Adrenal gland (tissue), 12 donors: Measurements from ENCODE around the gene ALG14. TPM values are rescaled to one million over a fixed set of nuclear protein-coding genes. Genes with fewer than 3 reads are reported as not detected.

ENCODE experiments used
- DNase-seq, 7 donors: peaks; one replicate each; pipeline ENCODE4 v3.0.0-alpha.2; 2019 to 2020
- H3K27ac ChIP-seq, 5 donors: fragments of 200-600 bp; sonication (generic) in 4 of 5; 1 replicate in 3 of 5; 2 replicates in 2 of 5; pipeline versions ENCODE4 v1.5.1 to v1.8.0; 2016 to 2020; ENCODE audit warnings: mild to moderate bottlenecking in 1 of 5
- H3K27me3 ChIP-seq: fragments of 200-600 bp; 2 replicates; pipeline ENCODE4 v1.8.0; 2021
- H3K36me3 ChIP-seq, 2 donors: fragments of 200-600 bp; replicated peaks in 1 of 2; 1 replicate in 1 of 2; 2 replicates in 1 of 2; pipeline versions ENCODE4 v1.5.1 to v1.8.0; 2018 to 2022
- H3K4me1 ChIP-seq, 2 donors: fragments of 200-600 bp; replicated peaks in 1 of 2; 1 replicate in 1 of 2; 2 replicates in 1 of 2; pipeline versions ENCODE4 v1.5.1 to v1.8.0; 2018 to 2021
- H3K4me3 ChIP-seq, 4 donors: fragments of 200-600 bp; sonication (generic) in 3 of 4; one replicate each; pipeline ENCODE4 v1.5.1; 2016 to 2018
- H3K9me3 ChIP-seq, 3 donors: fragments of 200-600 bp; sonication (generic) in 1 of 3; replicated peaks in 1 of 3; 1 replicate in 2 of 3; 2 replicates in 1 of 3; pipeline versions ENCODE4 v1.5.1 to v1.8.0; 2016 to 2021
- CTCF ChIP-seq, 6 experiments: fragments of 450-650 bp in 4 of 6; fragments of 200-600 bp in 2 of 6; sonication (generic) in 1 of 6; IDR thresholded peaks; 1 replicate in 5 of 6; 2 replicates in 1 of 6; pipeline versions ENCODE4 v1.5.1 to v1.8.0; 2016 to 2021; ENCODE audit warnings: antibody characterized with exemption in 6 of 6, mild to moderate bottlenecking in 2 of 6, moderate library complexity in 1 of 6
- POLR2A ChIP-seq, 2 donors: fragments of 450-650 bp; IDR thresholded peaks; one replicate each; pipeline ENCODE4 v1.6.1; 2017; ENCODE audit warnings: antibody characterized with exemption in 2 of 2, mild to moderate bottlenecking in 2 of 2, moderate library complexity in 1 of 2
- WGBS, 4 donors: extraction: QIAGEN DNeasy Blood & Tissue Kit in 2 of 4; methylation state at CpG; one replicate each; pipeline versions ENCODE4 v1.1.5 to v1.1.7; 2013 to 2017; 5-methylcytosine and 5-hydroxymethylcytosine counted together
- intact Hi-C, 2 donors: fragments of 100-400 bp; cut with DNase I; formaldehyde crosslinking; loops; one replicate each; pipeline versions ENCODE4 v1.14.1 to v1.15.0; 2022 to 2023
- polyA plus RNA-seq, 3 donors: library from polyadenylated mRNA; stranded (reverse); fragments of 200-250 nt in 2 of 3; fragments of 350-450 nt in 1 of 3; fragmentation: Illumina TruSeq in 1 of 3; extraction: RNeasy Lipid Tissue Mini Kit (QIAGEN cat#74804) in 1 of 3; gene quantifications; one replicate each; pipeline ENCODE4 v1.2.3, GENCODE V29; 2013 to 2014
- total RNA-seq, 9 donors: library from RNA; depleted of rRNA in 4 of 9; stranded (reverse); fragments of >200 nt in 4 of 9; fragments of 120-200 nt in 1 of 9; fragmentation: NEBNext Ultra II Directional in 1 of 9; extraction: Animal tissue kit (Norgen Biotek cat#: 25700) in 1 of 9; gene quantifications; one replicate each; pipeline versions ENCODE4 v1.1.0 to v1.2.4, GENCODE V29; 2013 to 2023
- donor health status: healthy with polysubstance abuse.
- donor health status: Bipolar disorder and iron deficiency.
- donor health status: DM: yes; HTN: yes; CAD: no.
- donor health status: DM: no; HTN: no; CAD: no.
- donor health status: DM: no; HTN: no; CAD: no.
- donor health status: DM: yes; HTN: yes; CAD: no.

The ALG14 gene
- total and polyA plus RNA-seq, 12 donors: 1.5 to 29.9 (median 14.3) TPM

GRCh38 chr1:94940738-94941137 lies 132.0 kb downstream of the ALG14 start:
- Histone ChIP-seq H3K4me3 (no peak overlapping the region), H3K27ac (no peak overlapping the region), H3K27me3 (no peaks in the 10 kb centered on the region), H3K9me3 (no peaks in the 10 kb centered on the region), H3K36me3 (no peaks in the 10 kb centered on the region), H3K4me1 (peaks cover 29 to 30% of the 10 kb centered on the region in 2 donors)
- no peak for TF ChIP-seq POLR2A (IDR thresholded peaks at IDR 0.05)
- no peak for TF ChIP-seq CTCF (IDR thresholded peaks at IDR 0.05)
- intact Hi-C loops: no loop called here
- DNase-seq: no peak
- WGBS, 4 donors: 82 to 96% (median 90%) methylated on average over 3 of the region's 3 CpGs

- no peak overlapping the region for H3K4me3 ChIP-seq
- H3K27me3 ChIP-seq: no peaks in the 10 kb centered on the region
- 62 to 100% (median 97%) methylated on average over 1 of the region's 1 CpG for WGBS, 4 donors
- H3K4me1 ChIP-seq: peaks cover 38 to 42% of the 10 kb centered on the region in 2 donors
- TF ChIP-seq POLR2A (IDR thresholded peaks at IDR 0.05) (no peak), CTCF (IDR thresholded peaks at IDR 0.05) (no peak)
- no peak for DNase-seq
- intact Hi-C loops: loop anchor here in 1 of 2 donors (10.0 kb wide), 1 partner anchor 97 kb away; no protein-coding TSS in a partner anchor
- H3K36me3 ChIP-seq: no peaks in the 10 kb centered on the region
- peak overlapping the region in 3 of 5 donors; percentile 12 to 85 (median 73) for H3K27ac ChIP-seq
- no peaks in the 10 kb centered on the region for H3K9me3 ChIP-seq
Observed at GRCh38 chr1:94937820-94938219, 134.9 kb downstream of the ALG14 start.

- H3K9me3 ChIP-seq: no peaks in the 10 kb centered on the region
- TF ChIP-seq POLR2A (IDR thresholded peaks at IDR 0.05): no peak
- TF ChIP-seq CTCF (IDR thresholded peaks at IDR 0.05): no peak
- H3K27me3 ChIP-seq: no peaks in the 10 kb centered on the region
- peak overlapping the region; percentile 49 to 85 (median 73) for H3K27ac ChIP-seq
- DNase-seq: no peak
- H3K4me1 ChIP-seq: peaks cover 38 to 42% of the 10 kb centered on the region in 2 donors
- WGBS, 4 donors: 30 to 44% (median 35%) methylated on average over 5 of the region's 5 CpGs
- intact Hi-C loops: loop anchor here in 1 of 2 donors (10.0 kb wide), 1 partner anchor 98 kb away; no protein-coding TSS in a partner anchor
- peak overlapping the region in 1 of 4 donors; percentile 7 for H3K4me3 ChIP-seq
- no peaks in the 10 kb centered on the region for H3K36me3 ChIP-seq
Observed at GRCh38 chr1:94936861-94937620, 135.7 kb downstream of the ALG14 start.

GRCh38 chr1:94935476-94935875 lies 137.3 kb downstream of the ALG14 start:
- Histone ChIP-seq H3K27ac (peak overlapping the region; percentile 49 to 85 (median 73)), H3K4me1 (peaks cover 38 to 42% of the 10 kb centered on the region in 2 donors), H3K27me3 (no peaks in the 10 kb centered on the region), H3K9me3 (no peaks in the 10 kb centered on the region), H3K4me3 (no peak overlapping the region), H3K36me3 (no peaks in the 10 kb centered on the region)
- intact Hi-C loops: loop anchor here in 1 of 2 donors (10.0 kb wide), 1 partner anchor 99 kb away; no protein-coding TSS in a partner anchor
- 42 to 60% (median 49%) methylated on average over 1 of the region's 1 CpG for WGBS, 4 donors
- TF ChIP-seq CTCF (IDR thresholded peaks at IDR 0.05) (no peak), POLR2A (IDR thresholded peaks at IDR 0.05) (no peak)
- DNase-seq: no peak
